Urinary bladder (tissue), 4 donors: ENCODE measurements around the gene TRAPPC2L. TPM values are rescaled to one million over a fixed set of nuclear protein-coding genes. Genes with fewer than 3 reads are reported as not detected.
A peak's percentile ranks its signal among the peaks of the same experiment; 100 is the strongest.

Source experiments
- DNase-seq: peaks from one replicate; pipeline ENCODE4 v3.0.0-alpha.2; 2015; ENCODE audit errors: extremely low spot score
- H3K27ac ChIP-seq: one replicate; pipeline ENCODE4 v1.5.1; 2013; ENCODE audit warnings: low read depth, mild to moderate bottlenecking, moderate library complexity
- H3K36me3 ChIP-seq: one replicate; pipeline ENCODE4 v1.6.1; 2013; ENCODE audit warnings: mild to moderate bottlenecking, moderate library complexity; ENCODE audit not compliant: insufficient read depth
- H3K4me1 ChIP-seq: one replicate; pipeline ENCODE4 v1.6.1; 2013; ENCODE audit warnings: mild to moderate bottlenecking, moderate library complexity; ENCODE audit not compliant: insufficient read depth
- H3K4me3 ChIP-seq: one replicate; pipeline ENCODE4 v1.5.1; 2013; ENCODE audit warnings: low read depth, low read length
- WGBS: extraction: QIAGEN DNeasy Blood & Tissue Kit; methylation state at CpG from one replicate; pipeline ENCODE4 v1.1.7; 2013; 5-methylcytosine and 5-hydroxymethylcytosine counted together
- polyA plus RNA-seq: library from polyadenylated mRNA; stranded (reverse); fragments of 200-250 nt; gene quantifications from one replicate; pipeline ENCODE4 v1.2.3, GENCODE V29; 2013
- total RNA-seq: library from RNA; depleted of rRNA; stranded (reverse); fragments of >200 nt; gene quantifications from one replicate; pipeline ENCODE4 v1.2.3, GENCODE V29; 2014
- donor health status: healthy with polysubstance abuse.
- donor health status: healthy.

Gene TRAPPC2L
- total and polyA plus RNA-seq, 2 donors, result 18.7 to 43.3 TPM

GRCh38 chr16:88877564-88878289 is 20.8 kb downstream of the TRAPPC2L start:
- H3K27ac ChIP-seq, result no peak overlapping the region
- no peaks in the 10 kb centered on the region for H3K4me1 ChIP-seq
- H3K36me3 ChIP-seq, result no peaks in the 10 kb centered on the region
- no peak overlapping the region for H3K4me3 ChIP-seq
- WGBS, result 88% methylated on average over 20 of the region's 20 CpGs
- DNase-seq, result no peak

- Histone ChIP-seq H3K27ac (no peak overlapping the region), H3K36me3 (no peaks in the 10 kb centered on the region), H3K4me3 (no peak overlapping the region), H3K4me1 (no peaks in the 10 kb centered on the region)
- DNase-seq, result no peak
- 94% methylated on average over 20 of the region's 20 CpGs for WGBS
Measured at GRCh38 chr16:88878356-88878755, 21.4 kb downstream of the TRAPPC2L start.

GRCh38 chr16:88878967-88879787 is 22.2 kb downstream of the TRAPPC2L start:
- DNase-seq, result peak; percentile 47
- Histone ChIP-seq H3K36me3 (no peaks in the 10 kb centered on the region), H3K4me1 (no peaks in the 10 kb centered on the region), H3K4me3 (no peak overlapping the region), H3K27ac (no peak overlapping the region)
- 87% methylated on average over 45 of the region's 45 CpGs for WGBS

- Histone ChIP-seq H3K4me3 (no peak overlapping the region), H3K4me1 (no peaks in the 10 kb centered on the region), H3K36me3 (no peaks in the 10 kb centered on the region), H3K27ac (no peak overlapping the region)
- DNase-seq, result no peak
- 81% methylated on average over 11 of the region's 11 CpGs for WGBS
Measured at GRCh38 chr16:88879788-88880055, 22.8 kb downstream of the TRAPPC2L start.

- Histone ChIP-seq H3K27ac (no peak overlapping the region), H3K4me3 (no peak overlapping the region), H3K4me1 (no peaks in the 10 kb centered on the region), H3K36me3 (no peaks in the 10 kb centered on the region)
- WGBS, result 63% methylated on average over 36 of the region's 36 CpGs
- no peak for DNase-seq
Measured at GRCh38 chr16:88880226-88881006, 23.5 kb downstream of the TRAPPC2L start.

- no peaks in the 10 kb centered on the region for H3K4me1 ChIP-seq
- no peak overlapping the region for H3K27ac ChIP-seq
- H3K4me3 ChIP-seq, result no peak overlapping the region
- no peak for DNase-seq
- H3K36me3 ChIP-seq, result no peaks in the 10 kb centered on the region
- 54% methylated on average over 46 of the region's 46 CpGs for WGBS
Measured at GRCh38 chr16:88881007-88881615, 24.2 kb downstream of the TRAPPC2L start.

GRCh38 chr16:88881675-88882357 is 24.9 kb downstream of the TRAPPC2L start:
- Histone ChIP-seq H3K4me1 (no peaks in the 10 kb centered on the region), H3K4me3 (no peak overlapping the region), H3K27ac (no peak overlapping the region), H3K36me3 (no peaks in the 10 kb centered on the region)
- 74% methylated on average over 27 of the region's 27 CpGs for WGBS
- DNase-seq, result no peak

GRCh38 chr16:88882358-88883030 is 25.6 kb downstream of the TRAPPC2L start:
- H3K4me3 ChIP-seq, result no peak overlapping the region
- H3K36me3 ChIP-seq, result no peaks in the 10 kb centered on the region
- no peaks in the 10 kb centered on the region for H3K4me1 ChIP-seq
- no peak for DNase-seq
- WGBS, result 84% methylated on average over 26 of the region's 26 CpGs
- H3K27ac ChIP-seq, result no peak overlapping the region

GRCh38 chr16:88883117-88883895 is 26.4 kb downstream of the TRAPPC2L start:
- DNase-seq, result no peak
- WGBS, result 96% methylated on average over 49 of the region's 49 CpGs
- Histone ChIP-seq H3K4me3 (no peak overlapping the region), H3K27ac (no peak overlapping the region), H3K4me1 (no peaks in the 10 kb centered on the region), H3K36me3 (no peaks in the 10 kb centered on the region)

GRCh38 chr16:88883946-88884345 is 27.0 kb downstream of the TRAPPC2L start:
- H3K4me3 ChIP-seq, result no peak overlapping the region
- H3K4me1 ChIP-seq, result no peaks in the 10 kb centered on the region
- no peaks in the 10 kb centered on the region for H3K36me3 ChIP-seq
- DNase-seq, result no peak
- 89% methylated on average over 11 of the region's 11 CpGs for WGBS
- H3K27ac ChIP-seq, result no peak overlapping the region

GRCh38 chr16:88884569-88885271 is 27.8 kb downstream of the TRAPPC2L start:
- Histone ChIP-seq H3K36me3 (no peaks in the 10 kb centered on the region), H3K27ac (no peak overlapping the region), H3K4me1 (no peaks in the 10 kb centered on the region)

More at GRCh38 chr16:88884569-88885271, 27.8 kb downstream of the TRAPPC2L start:
- no peak for DNase-seq
- H3K4me3 ChIP-seq, result no peak overlapping the region
- 93% methylated on average over 39 of the region's 39 CpGs for WGBS
